GM18508 (cell line): ENCODE data around the gene DOK3.

Experiments
- ATAC-seq: cut with Tn5 transposase; IDR thresholded peaks from one replicate; pipeline ENCODE4 v1.9.1; 2021; ENCODE audit warnings: moderate number of reproducible peaks; ENCODE audit not compliant: insufficient read depth, unreplicated experiment

Gene DOK3

DNA sequence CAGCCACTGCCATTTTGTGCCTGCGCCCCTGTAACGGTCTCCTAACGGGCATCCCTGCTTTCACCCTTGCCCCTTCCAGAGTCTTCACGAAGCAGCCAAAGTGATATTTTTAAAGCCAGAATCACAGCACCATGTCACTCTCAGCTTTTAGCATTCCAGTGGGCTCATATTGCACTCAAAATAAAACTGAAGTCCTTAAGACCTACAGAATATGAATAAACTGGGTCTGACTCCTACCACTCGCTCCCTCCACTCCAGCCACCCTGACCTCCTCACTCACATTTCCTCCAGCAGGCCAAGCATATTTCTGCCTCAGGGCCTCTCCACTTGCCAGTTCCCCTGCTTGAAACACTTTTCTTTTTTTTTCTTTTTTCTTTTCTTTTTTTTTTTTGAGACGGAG lies 9.8 kb downstream of the DOK3 start:
- no peak for ATAC-seq

DNA sequence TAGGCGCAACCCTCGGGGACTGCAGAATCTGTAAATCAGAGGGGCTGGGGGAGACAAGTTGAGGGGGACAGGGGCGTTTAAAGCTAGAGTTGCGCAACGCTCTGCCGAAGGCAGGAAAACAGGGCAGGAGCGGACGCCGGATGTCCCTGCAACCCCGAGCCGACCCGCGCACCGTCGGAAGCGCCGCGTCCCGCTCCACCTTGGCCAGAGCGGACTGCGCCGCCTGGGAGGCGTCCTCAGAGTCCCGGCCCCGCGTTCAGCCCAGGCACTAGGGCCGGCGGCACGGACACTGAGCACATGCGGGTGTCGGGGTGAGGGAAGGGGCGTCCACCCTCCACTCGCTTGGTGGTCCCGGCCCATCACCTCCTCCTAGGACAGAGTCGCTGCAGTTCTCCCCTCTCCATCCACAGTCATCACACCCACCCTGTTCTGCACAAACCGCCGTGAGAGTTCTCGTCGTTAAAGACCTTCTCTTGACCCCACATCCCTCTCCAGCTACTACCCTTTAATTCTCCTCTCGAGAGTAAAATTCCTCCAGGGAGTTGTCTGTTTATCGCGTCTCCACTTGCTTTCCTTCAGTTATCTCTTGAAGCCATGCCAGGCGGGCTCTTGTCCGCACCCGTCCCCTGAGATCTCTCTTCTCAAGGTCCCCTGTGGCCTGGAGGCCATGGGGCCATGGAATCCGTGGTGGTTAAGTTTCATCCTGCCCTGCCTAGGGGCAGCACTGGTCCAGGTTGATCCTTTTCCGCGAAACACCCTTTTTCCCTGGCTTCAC lies 11.4 kb downstream of the DOK3 start:
- ATAC-seq = no peak

DNA sequence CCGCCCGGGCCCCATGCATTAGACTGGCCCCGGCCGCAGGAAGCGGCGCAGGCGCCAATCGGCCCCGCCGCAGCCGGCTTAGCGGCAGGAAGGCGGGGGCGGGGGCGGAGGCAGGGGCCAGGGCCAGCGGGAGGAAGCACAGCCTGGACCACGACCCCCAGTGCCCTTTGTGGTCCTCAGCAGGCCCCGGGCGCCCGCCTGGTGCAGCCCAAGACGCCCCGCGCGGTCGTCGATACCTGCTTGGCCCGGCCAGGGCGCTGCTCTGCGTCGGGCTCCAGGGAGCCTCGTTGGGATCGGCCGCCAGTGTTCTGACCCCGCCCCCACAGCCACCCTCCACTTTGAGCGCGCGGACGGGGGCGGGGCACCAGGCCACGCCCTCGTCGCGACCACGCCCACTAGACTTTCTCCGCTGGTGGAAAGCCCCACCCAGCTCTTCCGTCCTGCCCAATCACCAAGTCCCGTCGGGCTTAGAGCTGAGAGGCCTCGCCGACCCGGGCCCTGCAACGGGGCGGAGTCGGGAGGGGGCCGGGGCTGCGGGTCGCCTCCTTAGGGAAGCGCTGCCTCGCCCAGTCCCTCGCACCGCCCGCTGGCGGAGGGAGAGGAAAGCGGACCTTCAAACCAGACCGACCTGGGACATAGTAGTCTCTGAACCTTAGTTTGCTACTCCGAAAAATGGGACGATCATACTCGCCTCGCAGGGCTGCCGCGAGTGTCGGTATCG lies 12.2 kb downstream of the DOK3 start, which contains the start of gene PDLIM7:
Gene PDLIM7, minus strand, starts transcription at position 313 of the 721 bp plus-strand sequence. CDS start 1,092 bp downstream, outside the sequence.
- ATAC-seq = peak; percentile 40

DNA sequence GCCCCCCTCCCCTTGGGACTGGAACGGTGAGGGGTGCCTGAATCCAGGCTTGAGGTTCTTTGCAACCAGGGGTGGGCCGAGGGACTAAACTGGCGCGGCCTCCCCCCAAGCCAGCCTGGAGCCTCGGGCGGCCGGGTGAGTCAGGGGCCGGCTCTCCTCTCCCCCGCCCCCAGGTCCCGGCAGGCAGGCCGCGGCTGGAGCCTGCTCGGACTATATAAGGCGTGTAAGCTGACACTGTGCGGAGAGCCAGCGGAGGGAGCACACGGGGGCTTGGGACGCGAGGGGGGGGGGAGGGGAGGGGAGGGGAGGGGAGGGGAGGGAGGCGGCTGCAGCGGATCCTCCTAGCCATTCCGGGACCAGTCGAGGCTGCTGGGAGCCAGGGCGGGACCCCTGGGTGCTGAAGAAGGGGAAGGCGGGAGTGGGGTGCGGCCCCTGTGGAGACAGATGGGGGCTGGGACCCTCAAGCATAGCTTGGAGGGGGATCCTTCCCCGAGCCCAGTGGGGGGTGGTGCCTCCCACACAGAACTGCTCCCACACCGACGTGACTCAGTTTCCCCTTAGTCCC lies 12.8 kb downstream of the DOK3 start:
- ATAC-seq = no peak

DNA sequence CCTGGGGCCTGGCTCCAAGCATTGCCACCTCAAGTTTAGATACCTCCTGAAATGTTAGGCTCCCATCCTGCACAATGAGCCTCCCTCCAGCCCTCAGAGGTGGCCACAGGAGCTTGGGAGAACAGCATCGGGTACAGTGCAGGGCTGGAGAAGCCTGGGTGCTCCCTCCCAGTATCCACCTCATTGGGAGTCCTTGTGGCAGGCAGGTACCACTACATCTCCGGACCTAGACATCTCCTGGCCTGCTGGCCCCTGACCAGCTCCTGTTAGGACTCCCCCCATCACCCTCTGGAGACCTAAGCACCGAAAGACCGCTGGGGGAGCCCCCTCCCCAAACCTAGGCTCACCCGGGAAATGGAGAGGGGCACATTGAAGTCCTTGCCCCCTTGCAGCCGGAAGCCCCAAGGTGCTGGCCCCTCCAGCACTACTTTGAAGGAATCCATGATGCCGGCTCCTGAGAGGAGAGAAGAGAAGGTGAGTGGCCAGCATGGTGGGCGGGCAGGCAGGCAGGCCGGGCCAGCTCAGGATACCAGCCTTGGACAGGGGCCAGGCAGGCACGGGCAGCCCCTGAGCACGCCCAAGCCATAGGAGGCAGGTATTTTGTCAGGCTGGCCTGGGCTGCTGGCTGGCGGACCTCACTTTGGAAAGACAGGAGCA lies 13.4 kb downstream of the DOK3 start:
- no peak for ATAC-seq

DNA sequence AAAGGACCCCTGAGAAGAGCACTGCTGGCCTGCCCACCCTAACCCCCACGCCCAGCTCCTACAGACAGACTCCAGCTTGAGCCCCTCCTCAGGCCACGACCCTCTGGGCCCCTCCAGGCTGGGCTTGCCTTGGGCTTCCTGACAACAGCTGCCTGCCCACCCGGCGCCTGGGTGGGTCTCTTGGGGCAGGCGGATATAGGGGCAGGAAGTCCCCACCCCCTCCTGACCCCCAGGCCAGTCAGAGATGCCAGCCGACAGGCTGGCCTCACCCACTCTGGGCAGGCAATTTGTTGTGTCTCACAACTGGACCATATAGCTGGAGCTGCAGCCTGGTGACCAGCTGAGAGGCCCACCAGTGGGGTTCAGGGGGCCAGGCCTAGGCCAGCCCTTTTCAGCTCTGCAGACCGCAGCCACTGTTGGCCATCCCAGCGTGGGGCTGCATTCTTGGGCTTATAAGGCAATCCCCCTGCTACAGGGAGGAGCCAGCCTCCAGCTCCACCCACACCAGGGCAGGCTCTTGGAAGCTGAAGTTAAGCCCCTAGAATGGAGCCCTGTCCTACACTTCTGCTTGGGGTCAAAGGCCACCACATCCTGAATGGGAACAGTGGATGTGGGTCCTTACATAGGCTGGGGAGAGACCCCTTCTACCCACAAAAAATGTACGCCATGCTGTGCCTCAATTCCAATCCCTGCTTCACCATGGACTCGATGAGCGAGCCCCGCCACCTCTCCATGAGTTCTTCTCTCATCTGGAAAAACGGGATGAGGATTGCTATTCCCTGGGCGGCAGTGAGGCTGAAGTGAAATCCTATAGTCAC lies 14.2 kb downstream of the DOK3 start:
- ATAC-seq = no peak

DNA sequence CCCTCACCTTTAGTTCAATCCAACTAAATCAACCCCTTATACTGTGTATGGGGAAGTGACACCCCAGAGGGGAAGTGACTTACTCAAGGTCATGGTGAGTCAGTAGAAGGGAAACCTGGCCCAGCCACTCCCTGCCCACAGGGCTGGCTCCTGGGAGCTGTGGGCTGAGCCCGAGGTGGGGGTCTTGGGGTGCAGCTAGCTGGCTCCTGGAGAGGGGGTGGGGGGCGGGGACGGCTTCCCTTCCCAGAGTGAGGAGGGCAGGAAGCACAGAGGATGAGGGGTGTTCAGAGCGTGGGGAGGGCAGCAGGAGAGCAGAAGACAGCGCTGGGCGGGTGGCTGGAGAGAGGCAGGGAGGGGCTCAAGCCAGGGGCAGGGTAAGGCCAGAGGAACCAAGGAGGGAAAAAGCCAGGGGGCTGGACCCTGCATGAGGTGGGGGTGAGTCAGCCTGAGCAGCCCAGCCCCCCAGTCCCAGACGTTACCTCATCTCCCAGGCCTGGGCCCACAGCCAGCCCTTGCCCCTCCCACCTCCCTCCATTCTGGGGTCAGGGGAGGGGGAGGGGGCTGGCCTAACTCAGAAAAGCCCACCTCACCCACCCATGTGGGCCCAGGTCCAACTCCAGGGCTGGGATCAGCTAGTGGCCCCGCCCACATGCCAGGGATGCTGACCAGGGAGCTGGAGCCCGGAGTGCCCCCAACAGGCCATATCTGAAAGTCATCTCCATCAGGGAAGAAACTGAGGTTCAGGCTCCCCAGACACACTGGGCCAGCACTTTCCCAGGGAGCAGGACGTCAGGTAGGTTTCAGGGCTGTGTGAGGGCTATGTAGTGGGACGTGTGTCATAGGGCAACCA lies 15.1 kb downstream of the DOK3 start:
- ATAC-seq = no peak

DNA sequence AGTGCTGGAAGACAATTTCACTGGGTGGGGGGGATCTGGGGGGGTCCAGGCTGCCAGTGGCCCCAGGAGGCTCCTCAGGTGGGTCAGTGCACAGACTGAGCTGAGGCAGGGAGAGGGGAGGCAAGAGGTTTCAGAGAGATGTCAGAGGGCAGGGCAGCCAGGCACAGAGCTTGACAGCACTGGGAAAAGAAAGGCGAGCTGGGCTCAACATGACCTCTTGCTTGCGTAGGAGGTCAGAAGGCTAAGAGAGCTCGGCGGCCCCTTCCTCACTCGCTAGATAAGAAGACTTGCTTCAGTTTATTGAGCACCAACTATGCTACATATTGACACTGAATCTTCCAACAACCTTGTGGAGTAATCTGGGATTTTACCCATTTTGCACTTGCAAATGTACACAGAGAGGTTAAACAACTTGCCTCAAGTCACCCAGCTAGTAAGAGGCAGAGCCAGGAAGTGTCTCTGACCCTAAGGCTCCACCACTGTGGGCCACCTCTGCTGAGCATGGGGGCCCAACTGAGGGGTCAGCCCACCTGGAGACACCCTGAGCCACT lies 15.8 kb downstream of the DOK3 start:
- no peak for ATAC-seq

DNA sequence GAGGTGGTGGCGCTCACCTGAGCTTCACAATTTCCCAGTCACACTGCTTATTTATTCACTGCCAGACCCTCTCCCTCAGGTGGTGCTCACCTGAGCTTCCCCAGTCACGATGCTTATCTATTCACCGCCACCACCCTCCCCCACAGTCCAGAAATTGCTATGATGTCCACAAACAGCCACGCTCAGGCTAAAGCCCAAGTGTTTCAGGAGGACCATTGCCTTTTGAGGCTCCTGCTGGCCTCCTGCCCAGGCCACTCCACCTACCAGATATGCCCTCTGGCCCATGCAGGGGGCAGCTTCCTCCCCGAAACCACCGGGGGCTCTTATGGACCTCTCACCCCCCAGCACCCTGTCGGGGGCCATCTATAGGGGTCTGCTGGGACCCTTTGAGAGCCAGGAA lies 16.8 kb downstream of the DOK3 start:
- ATAC-seq = no peak

DNA sequence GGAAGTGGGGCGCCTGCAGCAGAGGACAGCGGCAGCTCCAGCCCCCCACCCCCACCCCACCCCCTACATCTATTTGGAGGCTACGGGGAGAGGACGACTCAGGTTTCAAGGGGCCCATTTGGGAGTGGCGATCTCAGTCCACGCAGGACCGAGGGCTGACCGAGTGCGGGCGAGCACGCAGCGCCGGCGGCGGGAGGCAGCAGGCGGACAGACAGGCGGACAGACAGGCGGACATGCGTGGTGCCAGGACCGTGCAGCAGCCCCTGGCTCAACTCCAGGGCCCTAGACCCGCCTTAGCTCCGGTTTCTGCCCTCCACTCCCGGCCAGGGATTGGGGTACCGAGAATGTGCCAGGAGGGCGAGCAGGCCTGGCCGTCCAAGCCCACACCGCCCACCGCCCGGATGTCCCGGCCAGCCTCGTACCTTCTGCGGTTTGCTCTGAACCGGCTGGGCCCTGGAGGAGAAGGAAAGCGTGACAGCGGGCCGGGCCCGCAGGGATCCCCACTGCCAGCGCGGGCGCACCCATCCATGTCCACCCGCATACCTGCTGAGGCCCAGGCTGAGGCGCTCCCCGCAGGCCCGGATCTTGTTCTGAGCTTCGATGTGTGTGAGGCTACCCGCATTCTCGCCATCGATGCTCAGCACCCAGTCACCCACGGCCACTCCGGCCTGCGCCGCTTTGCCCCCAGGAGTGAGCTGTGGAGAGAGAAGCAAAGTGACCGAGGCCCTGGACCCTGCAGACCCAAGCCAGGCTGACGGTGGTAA lies 17.5 kb downstream of the DOK3 start:
- no peak for ATAC-seq

DNA sequence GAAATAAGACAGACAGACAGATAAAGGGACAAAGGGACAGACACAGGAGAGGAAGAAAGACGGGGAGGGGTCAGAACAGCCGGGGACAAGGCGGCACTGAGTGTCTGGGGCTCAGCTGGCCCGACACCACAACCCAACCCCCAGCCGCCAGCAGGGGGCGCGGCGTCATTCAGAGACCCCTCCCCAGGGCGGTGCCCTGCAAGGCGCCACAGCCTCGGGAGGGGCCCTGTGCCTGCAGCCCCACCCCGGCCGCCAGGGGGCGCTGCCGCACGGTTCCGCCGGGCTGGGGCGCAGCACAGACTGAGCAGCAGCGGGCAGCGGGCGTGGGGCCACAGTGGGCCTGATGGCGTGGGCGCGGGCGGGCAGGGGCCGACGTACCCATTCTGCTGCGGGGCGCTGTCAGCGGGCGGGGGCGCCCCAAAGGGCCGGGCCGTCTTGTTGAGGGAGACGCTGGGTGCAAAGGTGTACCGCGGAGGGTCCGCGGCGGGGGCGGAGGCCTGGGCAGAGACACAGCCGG lies 18.1 kb downstream of the DOK3 start:
- no peak for ATAC-seq

DNA sequence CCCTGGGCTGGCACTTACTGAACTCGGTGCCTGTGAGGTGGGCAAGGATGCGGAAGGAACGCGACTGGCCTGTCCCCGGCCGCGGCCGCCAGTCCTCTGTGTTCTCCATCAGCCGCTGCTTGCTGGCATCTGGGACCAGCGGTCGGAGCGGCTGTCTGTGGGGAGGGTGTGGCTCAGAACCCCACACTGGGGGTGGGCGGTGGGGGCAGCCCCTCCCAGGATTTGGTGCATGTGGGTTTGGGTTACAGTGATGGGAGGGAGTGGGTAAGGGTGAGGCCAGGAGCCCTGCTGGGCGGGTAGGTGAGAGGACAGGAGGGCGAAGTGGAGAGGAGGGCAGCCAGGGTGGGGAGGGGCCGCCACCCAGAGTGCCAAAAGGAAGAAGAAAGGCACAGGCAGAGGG lies 18.6 kb downstream of the DOK3 start:
- no peak for ATAC-seq

DNA sequence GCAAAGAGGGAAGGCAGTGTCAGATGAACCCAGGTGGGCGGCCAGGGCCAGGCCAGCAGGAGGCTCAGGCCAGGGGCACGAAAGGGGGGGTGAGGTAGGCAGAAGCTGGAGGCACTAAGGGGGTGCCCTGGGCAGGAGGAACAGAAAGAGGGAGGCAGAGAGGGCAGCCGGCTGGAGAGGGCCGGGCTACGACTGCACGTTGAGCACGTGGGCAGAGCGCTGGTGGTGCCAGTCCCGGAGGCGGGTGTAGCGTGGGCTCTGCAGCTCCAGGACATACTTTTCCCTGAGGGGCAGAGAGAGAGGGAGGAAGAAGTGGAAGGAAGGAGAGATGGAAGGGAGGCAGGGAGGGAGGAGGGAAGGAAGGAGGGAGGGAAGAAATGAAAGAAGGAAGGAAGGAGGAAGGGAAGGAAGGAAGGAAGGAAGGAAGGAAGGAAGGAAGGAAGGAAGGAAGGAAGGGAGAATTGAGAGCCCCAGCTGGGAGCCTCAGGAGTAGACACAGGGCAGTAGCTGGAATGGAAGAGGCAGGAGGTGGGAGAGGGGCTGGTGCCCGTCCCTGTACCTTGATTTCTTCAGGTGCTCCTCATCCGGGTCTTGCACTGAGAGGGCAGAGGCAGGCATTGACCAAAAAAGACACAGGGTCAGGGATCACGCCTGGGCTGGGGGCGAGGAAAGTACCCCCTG lies 19.2 kb downstream of the DOK3 start:
- no peak for ATAC-seq

DNA sequence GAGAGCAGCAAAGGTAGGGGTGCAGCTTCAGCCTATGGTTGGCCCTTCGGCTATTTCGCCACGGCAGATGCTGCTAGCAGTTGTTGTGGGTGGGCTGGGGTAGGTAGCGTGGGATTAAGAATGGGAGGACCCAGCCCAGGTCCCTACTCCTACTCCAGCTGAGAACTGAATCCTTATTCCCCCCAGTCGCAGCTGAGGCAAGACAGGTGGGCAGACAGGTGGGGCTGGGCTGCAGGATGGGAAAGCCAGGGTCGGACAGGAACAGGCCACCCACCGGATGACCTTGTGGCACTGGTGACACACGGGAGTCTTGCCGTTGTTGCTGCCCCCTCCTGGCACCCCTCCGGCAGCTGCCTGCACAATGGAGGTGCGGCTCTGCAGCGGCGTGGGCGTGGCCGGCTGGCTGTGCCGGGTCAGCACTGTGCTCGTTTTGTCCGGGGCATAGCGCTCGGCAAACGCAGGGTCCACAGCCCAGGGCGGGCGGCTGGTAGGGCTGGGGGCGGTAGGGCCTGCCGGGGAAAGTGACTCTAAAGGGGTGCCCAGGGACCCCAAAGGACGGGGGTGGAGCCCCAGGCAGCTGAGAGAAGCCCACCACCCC lies 20.4 kb downstream of the DOK3 start:
- ATAC-seq = no peak

DNA sequence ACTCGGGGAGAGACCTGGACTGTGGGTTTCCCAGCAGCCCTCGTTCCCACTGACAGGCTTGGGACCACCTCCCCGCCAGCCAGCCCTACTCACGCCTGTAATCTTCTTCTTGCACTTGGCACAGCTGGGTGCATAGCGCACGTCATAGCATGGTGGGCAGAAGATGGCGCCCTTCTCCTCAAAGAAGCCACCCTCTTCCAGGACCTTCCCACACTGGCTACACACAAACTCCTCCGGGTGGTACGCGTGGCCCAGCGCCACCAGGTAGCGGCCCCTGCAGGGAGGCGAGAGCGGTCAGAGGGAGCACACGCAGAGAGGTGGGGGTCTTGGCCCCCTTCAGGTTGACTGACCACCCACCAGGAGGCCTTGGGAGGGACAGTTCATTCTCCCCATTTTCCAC lies 21.7 kb downstream of the DOK3 start:
- ATAC-seq = no peak

DNA sequence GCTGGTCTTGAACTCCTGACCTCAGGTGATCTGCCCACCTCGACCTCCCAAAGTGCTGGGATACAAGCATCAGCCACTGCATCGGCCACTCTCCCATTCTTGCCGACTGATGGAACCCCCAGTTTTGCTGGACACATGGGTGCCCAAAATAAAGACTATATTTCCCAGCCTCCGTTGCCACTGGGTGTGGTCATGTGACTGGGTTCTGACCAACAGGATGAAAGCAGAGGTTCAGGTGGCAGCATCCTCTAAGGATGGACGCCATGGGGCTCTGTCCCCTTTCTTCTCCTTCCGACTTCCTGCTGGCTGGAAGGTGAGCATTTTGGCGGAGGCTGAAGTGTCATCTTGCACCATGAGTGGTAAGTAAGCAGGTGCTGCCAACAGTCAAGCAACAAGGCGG lies 22.5 kb downstream of the DOK3 start:
- no peak for ATAC-seq

DNA sequence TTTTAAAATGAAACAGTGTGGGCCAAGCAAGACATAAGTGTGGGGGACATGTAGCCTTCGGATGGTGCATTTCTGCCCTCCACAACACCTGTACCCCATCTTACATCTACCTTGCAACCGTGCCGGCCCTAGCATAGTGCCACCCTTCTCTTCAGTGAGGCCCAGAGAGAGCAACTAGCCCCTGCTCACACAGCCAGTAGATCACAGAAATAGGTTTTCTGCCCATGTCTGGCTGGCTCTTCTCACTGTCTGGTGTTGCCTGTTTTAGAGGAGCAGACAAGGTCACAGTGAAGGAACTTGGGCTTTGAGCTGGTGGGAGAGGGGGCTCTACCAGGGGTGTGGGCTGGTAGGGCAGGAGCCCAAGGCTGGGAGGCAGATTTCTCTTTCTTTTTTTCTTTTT lies 23.4 kb downstream of the DOK3 start:
- no peak for ATAC-seq
